ENCODE data around the gene PAPPA2. TPM values are rescaled to one million over a fixed set of nuclear protein-coding genes. Genes with fewer than 3 reads are reported as not detected.

Gene PAPPA2
- total and polyA plus RNA-seq, 12 donors, result 0.03 to 0.87 (median 0.10) TPM; not detected in 1

DNA sequence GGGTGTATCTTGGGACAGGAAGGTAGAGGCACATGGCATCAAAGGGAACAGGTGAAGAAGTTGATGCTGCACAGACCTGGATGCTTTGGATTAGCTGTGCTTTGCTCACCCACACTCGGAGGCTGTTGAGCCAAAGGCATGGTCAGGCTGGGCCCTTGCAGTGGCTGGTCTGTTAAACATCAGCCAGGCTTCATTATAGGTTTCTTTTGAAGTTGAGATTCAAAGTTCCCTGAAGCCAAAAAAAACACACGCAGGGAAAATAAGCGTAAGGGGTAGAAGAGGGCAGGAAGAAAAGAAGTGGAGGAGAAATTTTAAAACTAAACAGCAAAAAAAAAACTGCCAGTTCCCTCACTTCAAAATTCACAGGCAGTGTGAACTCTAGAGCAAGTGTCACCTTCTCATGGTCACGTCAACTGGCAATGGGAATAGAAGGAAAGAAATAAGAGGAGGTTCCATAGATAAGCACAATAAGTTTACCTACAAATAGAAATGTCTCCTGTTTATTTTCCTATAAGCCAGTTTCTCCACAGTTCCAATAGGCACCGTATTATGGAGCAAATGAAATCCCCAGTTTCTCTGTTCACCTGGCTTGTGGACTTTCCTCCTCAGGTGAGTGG, 139.5 kb downstream of the PAPPA2 start:
- DNase-seq, result no peak
- Histone ChIP-seq H3K4me1 (replicated peaks in 1 of 2) (no peaks in the 10 kb centered on the region), H3K36me3 (replicated peaks in 1 of 2) (no peaks in the 10 kb centered on the region), H3K9me3 (replicated peaks in 1 of 3) (no peaks in the 10 kb centered on the region), H3K4me3 (no peak overlapping the region), H3K27ac (no peak overlapping the region), H3K27me3 (no peaks in the 10 kb centered on the region)
- intact Hi-C loops (cut with DNase I), result no loop called here
- TF ChIP-seq, protein P1, sequence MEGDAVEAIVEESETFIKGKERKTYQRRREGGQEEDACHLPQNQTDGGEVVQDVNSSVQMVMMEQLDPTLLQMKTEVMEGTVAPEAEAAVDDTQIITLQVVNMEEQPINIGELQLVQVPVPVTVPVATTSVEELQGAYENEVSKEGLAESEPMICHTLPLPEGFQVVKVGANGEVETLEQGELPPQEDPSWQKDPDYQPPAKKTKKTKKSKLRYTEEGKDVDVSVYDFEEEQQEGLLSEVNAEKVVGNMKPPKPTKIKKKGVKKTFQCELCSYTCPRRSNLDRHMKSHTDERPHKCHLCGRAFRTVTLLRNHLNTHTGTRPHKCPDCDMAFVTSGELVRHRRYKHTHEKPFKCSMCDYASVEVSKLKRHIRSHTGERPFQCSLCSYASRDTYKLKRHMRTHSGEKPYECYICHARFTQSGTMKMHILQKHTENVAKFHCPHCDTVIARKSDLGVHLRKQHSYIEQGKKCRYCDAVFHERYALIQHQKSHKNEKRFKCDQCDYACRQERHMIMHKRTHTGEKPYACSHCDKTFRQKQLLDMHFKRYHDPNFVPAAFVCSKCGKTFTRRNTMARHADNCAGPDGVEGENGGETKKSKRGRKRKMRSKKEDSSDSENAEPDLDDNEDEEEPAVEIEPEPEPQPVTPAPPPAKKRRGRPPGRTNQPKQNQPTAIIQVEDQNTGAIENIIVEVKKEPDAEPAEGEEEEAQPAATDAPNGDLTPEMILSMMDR (IDR thresholded peaks at IDR 0.05), result no peak
- no peak for TF ChIP-seq POLR2A (IDR thresholded peaks at IDR 0.05)
- WGBS, 4 donors, result 59 to 66% (median 60%) methylated on average over 5 of the region's 5 CpGs

DNA sequence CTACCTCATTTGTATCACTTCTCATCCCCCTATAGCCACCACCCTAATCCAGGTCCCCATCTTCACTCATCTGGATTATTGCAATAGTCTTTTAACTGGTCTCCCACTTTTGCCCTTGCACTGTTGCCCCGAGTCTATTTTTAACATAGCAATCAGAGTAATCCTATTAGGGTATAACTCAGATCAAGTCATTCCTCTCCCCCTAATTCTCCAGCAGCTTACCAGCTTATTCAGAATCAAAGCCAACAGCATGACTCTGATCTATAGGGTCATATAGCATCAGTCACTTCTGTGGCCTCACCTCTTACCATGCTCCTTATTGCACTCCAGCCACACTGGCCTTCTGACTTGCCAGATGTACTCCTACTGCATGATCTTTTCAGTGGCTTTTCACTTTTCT, 140.7 kb downstream of the PAPPA2 start:
- Histone ChIP-seq H3K27ac (no peak overlapping the region), H3K4me1 (replicated peaks in 1 of 2) (no peaks in the 10 kb centered on the region), H3K27me3 (no peaks in the 10 kb centered on the region), H3K4me3 (no peak overlapping the region), H3K36me3 (replicated peaks in 1 of 2) (no peaks in the 10 kb centered on the region), H3K9me3 (replicated peaks in 1 of 3) (no peaks in the 10 kb centered on the region)
- DNase-seq, result no peak
- 70 to 85% (median 81%) methylated on average over 1 of the region's 1 CpG for WGBS, 4 donors
- intact Hi-C loops (cut with DNase I), result no loop called here
- TF ChIP-seq, protein P1 (IDR thresholded peaks at IDR 0.05), result no peak
- TF ChIP-seq POLR2A (IDR thresholded peaks at IDR 0.05), result no peak

DNA sequence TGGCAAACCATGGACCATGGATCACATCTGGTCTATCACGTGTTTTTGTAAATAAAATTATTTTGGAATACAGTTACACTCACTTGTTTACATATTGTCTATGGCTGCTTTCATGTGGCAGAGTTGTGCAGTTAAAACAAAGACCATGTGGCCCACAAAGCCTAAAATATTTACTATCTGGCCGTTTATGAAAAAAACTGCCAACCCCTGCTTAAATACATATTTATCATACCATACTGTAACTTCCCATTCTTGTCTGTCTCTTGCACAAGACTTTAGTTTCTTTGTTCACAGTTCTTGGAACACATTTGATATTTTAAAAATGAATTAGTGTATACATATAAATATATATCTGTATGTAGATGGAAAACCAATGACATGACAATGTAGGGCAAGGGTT, 141.5 kb downstream of the PAPPA2 start:
- no peaks in the 10 kb centered on the region for H3K4me1 ChIP-seq (replicated peaks in 1 of 2)
- DNase-seq, result no peak
- H3K27me3 ChIP-seq, result no peaks in the 10 kb centered on the region
- no peak overlapping the region for H3K4me3 ChIP-seq
- H3K9me3 ChIP-seq (replicated peaks in 1 of 3), result no peaks in the 10 kb centered on the region
- TF ChIP-seq, protein P1 (IDR thresholded peaks at IDR 0.05), result no peak
- no peak for TF ChIP-seq POLR2A (IDR thresholded peaks at IDR 0.05)
- no peaks in the 10 kb centered on the region for H3K36me3 ChIP-seq (replicated peaks in 1 of 2)
- 51 to 68% (median 61%) methylated on average over 2 of the region's 2 CpGs for WGBS, 4 donors
- no peak overlapping the region for H3K27ac ChIP-seq
- intact Hi-C loops (cut with DNase I), result no loop called here

DNA sequence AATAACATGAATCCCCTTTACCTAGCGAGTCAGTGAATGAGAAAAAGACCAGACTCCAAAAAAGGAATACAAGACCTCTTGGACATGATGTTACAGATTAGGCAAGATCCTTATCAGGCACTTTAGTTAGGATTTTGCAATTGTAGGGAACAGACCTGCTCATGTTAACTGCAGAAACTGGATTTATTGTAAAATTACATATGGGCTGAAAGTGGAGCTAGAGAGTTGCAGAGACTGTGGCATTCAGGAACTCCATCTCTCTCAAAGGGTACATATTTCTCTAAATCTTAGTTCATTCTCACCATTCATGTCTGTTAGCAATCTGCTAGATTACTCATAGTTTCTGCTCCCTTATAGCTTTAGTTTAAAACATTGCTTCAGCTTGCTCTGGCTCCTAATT, 142.2 kb downstream of the PAPPA2 start:
- H3K4me1 ChIP-seq (replicated peaks in 1 of 2), result no peaks in the 10 kb centered on the region
- intact Hi-C loops (cut with DNase I), result no loop called here
- H3K36me3 ChIP-seq (replicated peaks in 1 of 2), result no peaks in the 10 kb centered on the region
- no peaks in the 10 kb centered on the region for H3K9me3 ChIP-seq (replicated peaks in 1 of 3)
- DNase-seq, result no peak
- H3K27me3 ChIP-seq, result no peaks in the 10 kb centered on the region
- H3K4me3 ChIP-seq, result no peak overlapping the region
- no peak for TF ChIP-seq POLR2A (IDR thresholded peaks at IDR 0.05)
- TF ChIP-seq, protein P1 (IDR thresholded peaks at IDR 0.05), result no peak
- no peak overlapping the region for H3K27ac ChIP-seq
- WGBS, 4 donors, result 59 to 76% (median 71%) methylated on average over 1 of the region's 1 CpG
